ENCODE measurements around the gene DNLZ.

DNA sequence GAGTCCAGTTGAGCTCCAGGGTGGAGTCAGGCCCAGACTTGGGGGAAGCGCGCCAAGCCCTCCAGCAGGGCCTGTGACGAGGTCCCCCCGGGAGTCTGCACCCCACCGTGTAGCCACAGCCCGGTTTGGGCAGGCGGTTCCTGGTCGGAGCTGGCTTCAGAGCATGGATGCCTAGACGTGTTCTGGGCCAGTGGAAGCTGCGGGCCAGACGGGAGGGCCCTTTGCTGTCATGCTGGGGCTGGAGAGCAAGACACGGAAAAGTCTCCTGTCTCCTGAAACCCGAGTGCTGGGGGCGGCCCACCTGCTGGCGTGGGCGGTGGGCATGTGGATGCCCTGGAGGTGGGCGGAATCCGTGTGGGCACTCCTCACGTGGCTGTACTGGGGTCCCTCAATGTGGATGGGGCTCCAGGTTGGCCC is 34.3 kb downstream of the DNLZ start:
- TF ChIP-seq CTCF (IDR thresholded peaks at IDR 0.05 in 8 of 11, conservative IDR thresholded peaks at IDR 0.05 in 3 of 11), result no peak
- TF ChIP-seq POLR2A (IDR thresholded peaks at IDR 0.05), result no peak
- TF ChIP-seq POLR2AphosphoS5 (IDR thresholded peaks at IDR 0.05), result no peak

All from spleen (tissue), 7 donors.